H1 (cell line): ENCODE data around the gene ZC3H18. TPM values are rescaled to one million over a fixed set of nuclear protein-coding genes. Genes with fewer than 3 reads are reported as not detected.

Source experiments
- CTCF ChIA-PET: fragments of 300-600 bp; sonication (Branson Sonifier 250); formaldehyde crosslinking; loops from one replicate; lab custom pipeline; 2021; ENCODE audit not compliant: partially characterized antibody; lab: Charles Lee
- POLR2A ChIA-PET: fragments of 300-600 bp; sonication (Branson Sonifier 250); formaldehyde crosslinking; loops from one replicate; lab custom pipeline; 2021; ENCODE audit warnings: inconsistent platforms; ENCODE audit not compliant: partially characterized antibody; lab: Charles Lee
- DNase-seq, 2 experiments: peaks; one replicate each; pipeline versions ENCODE4 v3.0.0 to v3.0.0-alpha.2; 2010 to 2022; ENCODE audit warnings: low spot score in 2 of 2, low read depth in 1 of 2, mixed read lengths in 1 of 2
- FAIRE-seq: peaks from 2 replicates; lab custom pipeline; 2011; peaks lifted over from hg19 to GRCh38; lab: Jason Lieb, UNC
- H2AFZ ChIP-seq: 2 replicates; pipeline ENCODE4 v1.8.1; 2012; ENCODE audit warnings: low read length, inconsistent platforms
- H2AK5ac ChIP-seq: 2 replicates; pipeline ENCODE4 v1.6.1; 2013; ENCODE audit warnings: low read depth, low read length
- H2BK120ac ChIP-seq: replicated peaks from 2 replicates; pipeline ENCODE3; 2013; ENCODE audit warnings: low read depth, low read length, inconsistent platforms
- H2BK12ac ChIP-seq: 2 replicates; pipeline ENCODE4 v1.6.1; 2013; ENCODE audit warnings: low read depth, low read length
- H2BK15ac ChIP-seq: 2 replicates; pipeline ENCODE4 v1.6.1; 2013; ENCODE audit warnings: low read length
- H2BK20ac ChIP-seq: 2 replicates; pipeline ENCODE4 v1.6.1; 2013; ENCODE audit warnings: low read length
- H2BK5ac ChIP-seq: 2 replicates; pipeline ENCODE4 v1.6.1; 2013; ENCODE audit warnings: low read depth, low read length
- H3K14ac ChIP-seq: 2 replicates; pipeline ENCODE4 v1.6.1; 2013; ENCODE audit warnings: inconsistent platforms; ENCODE audit not compliant: insufficient read length
- H3K18ac ChIP-seq: 2 replicates; pipeline ENCODE4 v1.6.1; 2013; ENCODE audit warnings: low read length; ENCODE audit errors: extremely low read depth
- H3K23ac ChIP-seq: 2 replicates; pipeline ENCODE4 v1.6.1; 2013; ENCODE audit warnings: inconsistent platforms; ENCODE audit not compliant: insufficient read length
- H3K23me2 ChIP-seq: 2 replicates; pipeline ENCODE4 v1.6.1; 2013; ENCODE audit warnings: low read depth, low read length
- H3K27ac ChIP-seq: 2 replicates; pipeline ENCODE4 v1.6.1; 2011; ENCODE audit warnings: low read depth, low read length, inconsistent platforms
- H3K27me3 ChIP-seq, 4 experiments: replicated peaks in 1 of 4; 1 replicate in 1 of 4; 2 replicates in 3 of 4; pipeline versions ENCODE4 v1.6.1 to v1.8.1; 2011 to 2013; ENCODE audit warnings: low read length in 3 of 4, mild to moderate bottlenecking in 3 of 4, inconsistent platforms in 2 of 4, mixed read lengths in 2 of 4, moderate library complexity in 1 of 4; ENCODE audit not compliant: control insufficient read depth in 3 of 4, insufficient read depth in 3 of 4; ENCODE audit errors: extremely low read depth in 1 of 4
- H3K36me3 ChIP-seq, 4 experiments: 2 replicates each; pipeline versions ENCODE4 v1.6.1 to v1.8.1; 2011 to 2013; ENCODE audit warnings: mild to moderate bottlenecking in 4 of 4, low read length in 3 of 4, moderate library complexity in 2 of 4, control low read depth in 1 of 4, inconsistent platforms in 1 of 4; ENCODE audit not compliant: insufficient read depth in 4 of 4, control insufficient read depth in 2 of 4
- H3K4ac ChIP-seq: replicated peaks from 2 replicates; pipeline ENCODE3; 2013; ENCODE audit warnings: low read length, low read depth, mixed read lengths, inconsistent platforms; ENCODE audit not compliant: insufficient read length
- H3K4me1 ChIP-seq, 4 experiments: replicated peaks in 1 of 4; 1 replicate in 1 of 4; 2 replicates in 3 of 4; pipeline versions ENCODE4 v1.6.1 to v1.8.1; 2011 to 2013; ENCODE audit warnings: low read length in 3 of 4, inconsistent platforms in 2 of 4, mixed read lengths in 1 of 4; ENCODE audit not compliant: insufficient read depth in 4 of 4, control insufficient read depth in 3 of 4
- H3K4me2 ChIP-seq, 2 experiments: 2 replicates each; pipeline versions ENCODE4 v1.6.1 to v1.8.1; 2011 to 2013; ENCODE audit warnings: low read depth in 2 of 2, low read length in 2 of 2, control low read depth in 1 of 2, inconsistent platforms in 1 of 2, mild to moderate bottlenecking in 1 of 2; ENCODE audit not compliant: insufficient read depth in 1 of 2
- H3K4me3 ChIP-seq, 4 experiments: fragments of 200-600, 300-600 bp in 1 of 4; sonication (generic), shearing (Covaris generic), sonication (Bioruptor Twin) in 1 of 4; 2 replicates each; pipeline versions ENCODE4 v1.5.1 to v1.8.1; 2011 to 2016; ENCODE audit warnings: low read length in 4 of 4, low read depth in 3 of 4, control low read depth in 2 of 4, inconsistent platforms in 2 of 4, mild to moderate bottlenecking in 2 of 4, mixed read lengths in 1 of 4, moderate library complexity in 1 of 4; ENCODE audit not compliant: insufficient read depth in 2 of 4; ENCODE audit errors: extremely low read depth in 1 of 4
- H3K56ac ChIP-seq: replicated peaks from 2 replicates; pipeline ENCODE3; 2013; ENCODE audit warnings: low read depth, mild to moderate bottlenecking, mixed read lengths, low read length, inconsistent platforms; ENCODE audit not compliant: insufficient read length
- H3K79me1 ChIP-seq: 2 replicates; pipeline ENCODE4 v1.6.1; 2013; ENCODE audit warnings: low read depth, low read length, control low read depth
- H3K79me2 ChIP-seq, 2 experiments: 2 replicates each; pipeline versions ENCODE4 v1.6.1 to v1.8.1; 2012 to 2013; ENCODE audit warnings: low read length in 2 of 2, mild to moderate bottlenecking in 2 of 2, inconsistent platforms in 1 of 2; ENCODE audit not compliant: insufficient read depth in 2 of 2, control insufficient read depth in 1 of 2
- H3K9ac ChIP-seq, 4 experiments: replicated peaks in 1 of 4; 1 replicate in 1 of 4; 2 replicates in 3 of 4; pipeline versions ENCODE4 v1.6.1 to v1.8.1; 2011 to 2013; ENCODE audit warnings: low read depth in 3 of 4, low read length in 3 of 4, control low read depth in 2 of 4, mild to moderate bottlenecking in 2 of 4, moderate library complexity in 2 of 4, inconsistent platforms in 1 of 4; ENCODE audit errors: extremely low read depth in 1 of 4
- H3K9me3 ChIP-seq, 2 experiments: 2 replicates each; pipeline versions ENCODE4 v1.6.1 to v1.8.1; 2012 to 2013; ENCODE audit warnings: mild to moderate bottlenecking in 2 of 2, moderate library complexity in 2 of 2, control low read depth in 1 of 2, inconsistent platforms in 1 of 2, low read depth in 1 of 2, low read length in 1 of 2, mixed read lengths in 1 of 2; ENCODE audit not compliant: insufficient read depth in 2 of 2
- H4K20me1 ChIP-seq, 2 experiments: replicated peaks in 1 of 2; 2 replicates each; pipeline versions ENCODE3 to v1.8.1; 2011 to 2013; ENCODE audit warnings: inconsistent platforms in 2 of 2, low read length in 2 of 2, mild to moderate bottlenecking in 1 of 2; ENCODE audit not compliant: insufficient read depth in 2 of 2, control insufficient read depth in 1 of 2
- H4K5ac ChIP-seq: 2 replicates; pipeline ENCODE4 v1.6.1; 2013; ENCODE audit warnings: low read length, low read depth, mixed read lengths, inconsistent platforms; ENCODE audit not compliant: insufficient read length
- H4K8ac ChIP-seq: 2 replicates; pipeline ENCODE4 v1.8.0; 2013; ENCODE audit warnings: mild to moderate bottlenecking, moderate library complexity, low read length, inconsistent platforms; ENCODE audit not compliant: insufficient read depth; ENCODE audit errors: extremely low read depth
- H4K91ac ChIP-seq: replicated peaks from 2 replicates; pipeline ENCODE3; 2013; ENCODE audit warnings: low read length, mixed read lengths, inconsistent platforms; ENCODE audit not compliant: insufficient read length
- BCL11A ChIP-seq, 2 experiments: IDR thresholded peaks; one replicate each; pipeline ENCODE4 v1.6.1; 2011; ENCODE audit warnings: low read depth in 2 of 2, low read length in 2 of 2, mild to moderate bottlenecking in 2 of 2
- CTBP2 ChIP-seq: IDR thresholded peaks from 2 replicates; pipeline ENCODE4 v1.7.0; 2011; ENCODE audit warnings: borderline replicate concordance, mild to moderate bottlenecking, moderate library complexity, mixed read lengths, low read length; ENCODE audit not compliant: insufficient read depth, insufficient read length
- E2F6 ChIP-seq: IDR thresholded peaks from 2 replicates; pipeline ENCODE4 v1.6.1; 2012; ENCODE audit warnings: inconsistent platforms
- EZH2 ChIP-seq: fragments of 200-600 bp; sonication (generic); IDR thresholded peaks from 2 replicates; pipeline ENCODE4 v1.7.1; 2012; ENCODE audit warnings: low read depth, mild to moderate bottlenecking, moderate library complexity, low read length, inconsistent platforms; ENCODE audit not compliant: severe bottlenecking
- FOSL1 ChIP-seq: IDR thresholded peaks from 2 replicates; pipeline ENCODE4 v1.6.1; 2011; ENCODE audit warnings: mild to moderate bottlenecking, low read depth, low read length, moderate library complexity; ENCODE audit not compliant: insufficient read depth
- KDM1A ChIP-seq: fragments of 200-600, 300-600 bp; sonication (generic); IDR thresholded peaks from 2 replicates; pipeline ENCODE4 v1.7.1; 2016; ENCODE audit warnings: mild to moderate bottlenecking, low read length, borderline replicate concordance
- MAX ChIP-seq: IDR thresholded peaks from 2 replicates; pipeline ENCODE4 v1.6.1; 2012; ENCODE audit warnings: inconsistent platforms
- RXRA ChIP-seq: IDR thresholded peaks from 2 replicates; pipeline ENCODE4 v1.6.1; 2011; ENCODE audit warnings: low read depth, mild to moderate bottlenecking, low read length, moderate library complexity; ENCODE audit not compliant: insufficient read depth
- SIN3A ChIP-seq, 2 experiments: IDR thresholded peaks in 1 of 2; conservative IDR thresholded peaks in 1 of 2; 2 replicates each; pipeline ENCODE4 v1.6.1; 2011 to 2012; ENCODE audit warnings: low read length in 2 of 2, improper control_type of control experiment in 1 of 2, low read depth in 1 of 2, mild to moderate bottlenecking in 1 of 2
- SIRT6 ChIP-seq: IDR thresholded peaks from one replicate; pipeline ENCODE4 v1.7.1; 2012; ENCODE audit warnings: low read length, inconsistent platforms
- SIX5 ChIP-seq: IDR thresholded peaks from 2 replicates; pipeline ENCODE4 v1.6.1; 2011; ENCODE audit warnings: mild to moderate bottlenecking, low read depth, low read length
- TCF12 ChIP-seq: IDR thresholded peaks from 2 replicates; pipeline ENCODE4 v1.6.1; 2011; ENCODE audit warnings: low read depth, mild to moderate bottlenecking, low read length
- TEAD4 ChIP-seq: IDR thresholded peaks from 2 replicates; pipeline ENCODE4 v1.6.1; 2012; ENCODE audit warnings: low read depth, low read length, inconsistent platforms, mixed read lengths
- WGBS, 2 experiments: shearing (Covaris generic) in 1 of 2; methylation state at CpG; one replicate each; pipeline versions ENCODE4 v1.1.6 to v1.1.7; 2013 to 2015; ENCODE audit warnings: low lambda C conversion rate in 2 of 2, mixed read lengths in 2 of 2, inconsistent platforms in 1 of 2, low coverage in 1 of 2, missing lambda C conversion rate in 1 of 2; ENCODE audit not compliant: insufficient replicate concordance in 2 of 2, insufficient coverage in 1 of 2, insufficient read length in 1 of 2; ENCODE audit errors: extremely low coverage in 1 of 2, missing lambda C conversion rate in 1 of 2; 5-methylcytosine and 5-hydroxymethylcytosine counted together
- polyA plus RNA-seq, 7 experiments: library from polyadenylated mRNA; depleted of rRNA in 3 of 7; stranded (reverse) in 5 of 7; unstranded in 2 of 7; fragments of >200 nt in 5 of 7; fragments of 200-250 nt in 2 of 7; gene quantifications; 1 replicate in 5 of 7; 2 replicates in 1 of 7; 4 replicates in 1 of 7; pipeline versions ENCODE4 v1.2.1 to v1.2.3, GENCODE V29; 2011 to 2013; ENCODE audit warnings: missing spikeins in 2 of 7, mixed read lengths in 2 of 7
- total RNA-seq: library from RNA; stranded (reverse); fragmentation: NEBNext Ultra II Directional; extraction: Animal tissue kit (Norgen Biotek cat#: 25700); gene quantifications from 2 replicates; pipeline ENCODE4 v1.2.1, GENCODE V29; 2021

ZC3H18 gene
- total and polyA plus RNA-seq, 2 of the 8 experiments (the other 6 are each of a cell fraction or from before 2014, with no cell fraction given): 12.1 to 73.2 TPM

GRCh38 chr16:88602091-88602490 lies 31.9 kb downstream of the ZC3H18 start:
- no peak overlapping the region for H3K27ac ChIP-seq
- H3K79me1 ChIP-seq: peaks cover 3% of the 10 kb centered on the region
- H2BK12ac ChIP-seq: no peak overlapping the region
- no peak overlapping the region for H3K56ac ChIP-seq
- no peak overlapping the region for H3K9ac ChIP-seq
- H3K23ac ChIP-seq: no peak overlapping the region
- no peak overlapping the region for H2AFZ ChIP-seq
- 87% methylated on average over 7 of the region's 7 CpGs; no CpG with 5 or more reads in 1 of the 2 experiments for WGBS, 2 experiments
- no peaks in the 10 kb centered on the region for H3K79me2 ChIP-seq
- DNase-seq (no peak), FAIRE-seq (no peak)
- no peaks in the 10 kb centered on the region for H3K9me3 ChIP-seq
- no peak overlapping the region for H3K18ac ChIP-seq
- POLR2A ChIA-PET: interaction anchor here (0.8 kb wide), 1 partner anchor 8 kb away, joined by 3 read pairs; no protein-coding TSS in a partner anchor
- no peaks in the 10 kb centered on the region for H3K23me2 ChIP-seq
- peaks cover 17 to 54% (median 36%) of the 10 kb centered on the region in 4 experiments for H3K36me3 ChIP-seq
- H2BK15ac ChIP-seq: no peak overlapping the region
- H3K4me1 ChIP-seq: peaks cover 0 to 3% (median 0%) of the 10 kb centered on the region in 4 experiments; a peak in 3 of 7 replicates
- CTCF ChIA-PET: interaction anchor here (1.0 to 1.6 kb wide), 7 partner anchors 8 to 164 kb away, joined by 3 to 5 read pairs (median 3); no protein-coding TSS in a partner anchor
- H2BK120ac ChIP-seq: no peak overlapping the region
- H4K8ac ChIP-seq: no peak overlapping the region; the same call in 1 of the 2 replicates
- H2BK20ac ChIP-seq: no peak overlapping the region
- H2BK5ac ChIP-seq: no peak overlapping the region
- no peak overlapping the region for H3K4me3 ChIP-seq
- H2AK5ac ChIP-seq: no peak overlapping the region
- no peak overlapping the region for H4K5ac ChIP-seq
- peaks cover 8 to 18% of the 10 kb centered on the region in 2 experiments for H4K20me1 ChIP-seq
- no peak overlapping the region for H3K14ac ChIP-seq
- H4K91ac ChIP-seq: no peak overlapping the region
- H3K4me2 ChIP-seq: no peak overlapping the region
- no peaks in the 10 kb centered on the region for H3K27me3 ChIP-seq
- H3K4ac ChIP-seq: no peak overlapping the region
- no peak for TF ChIP-seq SIN3A (conservative IDR thresholded peaks at IDR 0.05 in 1 of 2, IDR thresholded peaks at IDR 0.05 in 1 of 2; ENCODE audit: low read depth in 1 of 2, low read length in 2 of 2)
- TF ChIP-seq FOSL1: no peak
- no peak for TF ChIP-seq BCL11A (IDR thresholded peaks at IDR 0.05; ENCODE audit: low read depth in 2 of 2, low read length in 2 of 2)
- no peak for TF ChIP-seq SIRT6
- no peak for TF ChIP-seq EZH2
- TF ChIP-seq MAX: no peak
- no peak for TF ChIP-seq TEAD4
- TF ChIP-seq E2F6: no peak
- no peak for TF ChIP-seq CTBP2
- TF ChIP-seq KDM1A: no peak
- no peak for TF ChIP-seq TCF12
- no peak for TF ChIP-seq RXRA
- no peak for TF ChIP-seq SIX5
